ENCODE results near the gene DLK2. TPM values are rescaled to one million over a fixed set of nuclear protein-coding genes. Genes with fewer than 3 reads are reported as not detected.

The DLK2 gene
- total RNA-seq, 1 experiment from 2014 or later: 1.6 TPM

DNA sequence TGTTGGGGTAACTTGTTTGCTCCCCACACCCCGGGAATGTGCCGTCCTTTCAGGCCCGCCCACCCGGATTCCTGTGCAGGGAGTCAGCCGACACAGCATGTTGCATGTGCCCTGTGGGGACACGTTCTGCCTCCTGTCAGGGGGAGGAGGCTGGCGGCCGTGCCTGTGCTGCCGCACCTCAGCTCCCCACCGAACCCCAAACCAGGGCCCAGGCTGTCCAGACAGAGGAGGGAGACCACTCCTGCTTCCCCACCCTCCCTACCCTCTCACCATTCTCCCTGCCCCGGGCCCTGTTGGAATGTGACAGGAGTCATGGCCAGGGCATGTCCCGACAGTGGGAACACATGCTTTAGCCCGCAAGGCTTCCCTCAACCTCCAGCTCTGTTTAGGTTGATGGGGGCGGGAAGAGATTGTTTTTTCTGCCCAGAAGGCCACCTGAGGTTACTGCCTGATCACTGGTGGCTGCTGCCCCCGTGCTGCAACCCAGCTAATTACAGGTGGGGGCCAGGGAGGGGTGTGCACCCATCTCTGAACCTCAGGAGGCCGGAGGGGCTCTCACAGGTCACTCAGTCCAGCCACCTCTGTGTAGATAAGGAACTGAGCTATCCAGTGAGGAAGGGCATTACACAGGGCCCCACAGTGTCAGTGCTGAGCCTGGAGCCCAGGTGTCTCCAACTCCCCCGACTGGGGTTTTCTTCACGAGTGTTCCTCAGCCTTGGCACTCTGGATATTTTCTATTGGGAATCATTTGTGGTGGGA is 41.2 kb upstream of the DLK2 start (continued):
- TF ChIP-seq ZFX (IDR thresholded peaks at IDR 0.05) (no peak), YY1 (IDR thresholded peaks at IDR 0.05; ENCODE audit: extremely low read depth, insufficient replicate concordance, low read depth, low read length) (no peak), SRF (IDR thresholded peaks at IDR 0.05; ENCODE audit: low read depth) (no peak), ZNF274 (IDR thresholded peaks at IDR 0.05; ENCODE audit: low read depth, low read length) (no peak), SIN3A (IDR thresholded peaks at IDR 0.05; ENCODE audit: low read depth) (no peak; the same call in 1 of the 2 replicates), EZH2 (IDR thresholded peaks at IDR 0.05) (no peak), ELF1 (IDR thresholded peaks at IDR 0.05; ENCODE audit: borderline replicate concordance, low read depth) (no peak), EZH2phosphoT487 (IDR thresholded peaks at IDR 0.05; ENCODE audit: borderline replicate concordance) (no peak), TCF7L2 (IDR thresholded peaks at IDR 0.05; ENCODE audit: borderline replicate concordance, extremely low read depth, insufficient read depth, insufficient read length) (no peak), JUND (IDR thresholded peaks at IDR 0.05) (no peak)
- TF ChIP-seq, protein P1, sequence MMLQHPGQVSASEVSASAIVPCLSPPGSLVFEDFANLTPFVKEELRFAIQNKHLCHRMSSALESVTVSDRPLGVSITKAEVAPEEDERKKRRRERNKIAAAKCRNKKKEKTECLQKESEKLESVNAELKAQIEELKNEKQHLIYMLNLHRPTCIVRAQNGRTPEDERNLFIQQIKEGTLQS (IDR thresholded peaks at IDR 0.05): no peak
- TF ChIP-seq, protein P2, sequence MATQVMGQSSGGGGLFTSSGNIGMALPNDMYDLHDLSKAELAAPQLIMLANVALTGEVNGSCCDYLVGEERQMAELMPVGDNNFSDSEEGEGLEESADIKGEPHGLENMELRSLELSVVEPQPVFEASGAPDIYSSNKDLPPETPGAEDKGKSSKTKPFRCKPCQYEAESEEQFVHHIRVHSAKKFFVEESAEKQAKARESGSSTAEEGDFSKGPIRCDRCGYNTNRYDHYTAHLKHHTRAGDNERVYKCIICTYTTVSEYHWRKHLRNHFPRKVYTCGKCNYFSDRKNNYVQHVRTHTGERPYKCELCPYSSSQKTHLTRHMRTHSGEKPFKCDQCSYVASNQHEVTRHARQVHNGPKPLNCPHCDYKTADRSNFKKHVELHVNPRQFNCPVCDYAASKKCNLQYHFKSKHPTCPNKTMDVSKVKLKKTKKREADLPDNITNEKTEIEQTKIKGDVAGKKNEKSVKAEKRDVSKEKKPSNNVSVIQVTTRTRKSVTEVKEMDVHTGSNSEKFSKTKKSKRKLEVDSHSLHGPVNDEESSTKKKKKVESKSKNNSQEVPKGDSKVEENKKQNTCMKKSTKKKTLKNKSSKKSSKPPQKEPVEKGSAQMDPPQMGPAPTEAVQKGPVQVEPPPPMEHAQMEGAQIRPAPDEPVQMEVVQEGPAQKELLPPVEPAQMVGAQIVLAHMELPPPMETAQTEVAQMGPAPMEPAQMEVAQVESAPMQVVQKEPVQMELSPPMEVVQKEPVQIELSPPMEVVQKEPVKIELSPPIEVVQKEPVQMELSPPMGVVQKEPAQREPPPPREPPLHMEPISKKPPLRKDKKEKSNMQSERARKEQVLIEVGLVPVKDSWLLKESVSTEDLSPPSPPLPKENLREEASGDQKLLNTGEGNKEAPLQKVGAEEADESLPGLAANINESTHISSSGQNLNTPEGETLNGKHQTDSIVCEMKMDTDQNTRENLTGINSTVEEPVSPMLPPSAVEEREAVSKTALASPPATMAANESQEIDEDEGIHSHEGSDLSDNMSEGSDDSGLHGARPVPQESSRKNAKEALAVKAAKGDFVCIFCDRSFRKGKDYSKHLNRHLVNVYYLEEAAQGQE (IDR thresholded peaks at IDR 0.05; ENCODE audit: low read depth): no peak

All from HCT116 (cell line).